Left ventricle myocardium inferior (tissue), 1 donor: ENCODE results near the gene SMIM44. TPM values are rescaled to one million over a fixed set of nuclear protein-coding genes. Genes with fewer than 3 reads are reported as not detected.

ENCODE experiments used
- DNase-seq: peaks from one replicate; pipeline ENCODE4 v3.0.0-alpha.2; 2020
- H3K27ac ChIP-seq: fragments of 200-600 bp; replicated peaks from 2 replicates; pipeline ENCODE4 v1.8.0; 2021
- H3K27me3 ChIP-seq: fragments of 200-600 bp; 2 replicates; pipeline ENCODE4 v1.8.0; 2021; ENCODE audit warnings: low read depth
- H3K36me3 ChIP-seq: fragments of 200-600 bp; 2 replicates; pipeline ENCODE4 v1.8.0; 2021
- H3K4me1 ChIP-seq: fragments of 200-600 bp; 2 replicates; pipeline ENCODE4 v1.8.0; 2021
- H3K4me3 ChIP-seq: fragments of 200-600 bp; 2 replicates; pipeline ENCODE4 v1.8.0; 2021; ENCODE audit warnings: mild to moderate bottlenecking, moderate library complexity
- H3K9me3 ChIP-seq: fragments of 200-600 bp; replicated peaks from 2 replicates; pipeline ENCODE4 v1.8.0; 2021
- CTCF ChIP-seq: fragments of 200-600 bp; IDR thresholded peaks from 2 replicates; pipeline ENCODE4 v1.8.0; 2021; ENCODE audit warnings: antibody characterized with exemption, mild to moderate bottlenecking, borderline replicate concordance
- intact Hi-C: fragments of 100-400 bp; cut with micrococcal nuclease; formaldehyde crosslinking; loops from one replicate; pipeline ENCODE4 v1.11.0; 2022
- total RNA-seq: library from RNA; stranded (reverse); fragmentation: NEBNext Ultra II Directional; extraction: Animal tissue kit (Norgen Biotek cat#: 25700); gene quantifications from one replicate; pipeline ENCODE4 v1.2.1, GENCODE V29; 2021
- donor health status: DM: no; HTN: yes; CAD: no; lungs with severe emphysema.

Gene SMIM44
- total RNA-seq, 1 donor from 2014 or later, result not detected

GRCh38 chr19:3520166-3521103, 37.2 kb upstream of the SMIM44 start:
- TF ChIP-seq CTCF, result no peak
- H3K27me3 ChIP-seq, result no peaks in the 10 kb centered on the region
- peaks cover 27% of the 10 kb centered on the region for H3K4me1 ChIP-seq
- intact Hi-C loops, result no loop called here
- H3K27ac ChIP-seq, result no peak overlapping the region
- no peak overlapping the region for H3K4me3 ChIP-seq
- no peak for DNase-seq
- H3K9me3 ChIP-seq, result no peaks in the 10 kb centered on the region
- peaks cover 30% of the 10 kb centered on the region for H3K36me3 ChIP-seq

- no peak for TF ChIP-seq CTCF
- Histone ChIP-seq H3K27me3 (no peaks in the 10 kb centered on the region), H3K36me3 (peaks cover 19% of the 10 kb centered on the region), H3K9me3 (no peaks in the 10 kb centered on the region), H3K4me3 (no peak overlapping the region), H3K27ac (no peak overlapping the region), H3K4me1 (peaks cover 35% of the 10 kb centered on the region)
- intact Hi-C loops, result no loop called here
- DNase-seq, result no peak
Measured at GRCh38 chr19:3519126-3519525, 35.9 kb upstream of the SMIM44 start.

GRCh38 chr19:3518659-3519058, 35.4 kb upstream of the SMIM44 start:
- no peak for DNase-seq
- H3K36me3 ChIP-seq, result peaks cover 14% of the 10 kb centered on the region
- H3K27me3 ChIP-seq, result no peaks in the 10 kb centered on the region
- no peaks in the 10 kb centered on the region for H3K9me3 ChIP-seq
- TF ChIP-seq CTCF, result no peak
- no peak overlapping the region for H3K27ac ChIP-seq
- intact Hi-C loops, result no loop called here
- H3K4me3 ChIP-seq, result no peak overlapping the region
- H3K4me1 ChIP-seq, result peaks cover 38% of the 10 kb centered on the region

- H3K27me3 ChIP-seq, result no peaks in the 10 kb centered on the region
- TF ChIP-seq CTCF, result no peak
- H3K4me3 ChIP-seq, result no peak overlapping the region
- H3K36me3 ChIP-seq, result peaks cover 10% of the 10 kb centered on the region
- intact Hi-C loops, result no loop called here
- H3K27ac ChIP-seq, result no peak overlapping the region
- H3K4me1 ChIP-seq, result peaks cover 42% of the 10 kb centered on the region
- DNase-seq, result no peak
- no peaks in the 10 kb centered on the region for H3K9me3 ChIP-seq
Measured at GRCh38 chr19:3518255-3518654, 35.0 kb upstream of the SMIM44 start.

GRCh38 chr19:3517638-3518037, 34.4 kb upstream of the SMIM44 start:
- TF ChIP-seq CTCF, result no peak
- H3K36me3 ChIP-seq, result peaks cover 7% of the 10 kb centered on the region
- no peaks in the 10 kb centered on the region for H3K27me3 ChIP-seq
- no peaks in the 10 kb centered on the region for H3K9me3 ChIP-seq
- peaks cover 48% of the 10 kb centered on the region for H3K4me1 ChIP-seq
- intact Hi-C loops, result no loop called here
- no peak for DNase-seq
- no peak overlapping the region for H3K4me3 ChIP-seq
- H3K27ac ChIP-seq, result no peak overlapping the region
